Measurements from ENCODE around the gene USP36. TPM values are rescaled to one million over a fixed set of nuclear protein-coding genes. Genes with fewer than 3 reads are reported as not detected.
A peak's percentile ranks its signal among the peaks of the same experiment; 100 is the strongest.

Gene USP36
- total RNA-seq, 1 donor from 2014 or later: 21.6 TPM

DNA sequence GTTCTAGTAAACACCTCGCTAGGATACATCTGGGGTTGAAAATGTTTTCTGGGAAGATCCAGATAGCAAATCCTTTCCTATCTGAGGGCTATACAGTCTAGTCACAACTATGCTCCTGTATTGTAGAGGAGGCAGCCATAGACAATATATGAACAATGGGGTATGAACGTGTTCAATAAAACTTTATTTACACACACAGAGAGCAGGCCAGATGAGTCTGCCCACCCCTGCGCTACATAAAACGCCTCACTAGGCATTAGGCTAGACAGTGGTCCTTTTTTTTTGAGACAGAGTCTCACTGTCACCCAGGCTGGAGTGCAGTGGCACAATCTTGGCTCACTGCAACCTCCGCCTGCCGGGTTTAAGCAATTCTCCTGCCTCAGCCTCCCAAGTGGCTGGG is 11.1 kb downstream of the USP36 start:
- H3K27me3 ChIP-seq (ENCODE audit: control insufficient read depth, insufficient read depth, low read length): no peaks in the 10 kb centered on the region
- FAIRE-seq (no peak), DNase-seq (ENCODE audit: low read depth) (no peak)
- H3K4me3 ChIP-seq (ENCODE audit: low read depth, low read length): no peak overlapping the region
- TF ChIP-seq, protein P1, sequence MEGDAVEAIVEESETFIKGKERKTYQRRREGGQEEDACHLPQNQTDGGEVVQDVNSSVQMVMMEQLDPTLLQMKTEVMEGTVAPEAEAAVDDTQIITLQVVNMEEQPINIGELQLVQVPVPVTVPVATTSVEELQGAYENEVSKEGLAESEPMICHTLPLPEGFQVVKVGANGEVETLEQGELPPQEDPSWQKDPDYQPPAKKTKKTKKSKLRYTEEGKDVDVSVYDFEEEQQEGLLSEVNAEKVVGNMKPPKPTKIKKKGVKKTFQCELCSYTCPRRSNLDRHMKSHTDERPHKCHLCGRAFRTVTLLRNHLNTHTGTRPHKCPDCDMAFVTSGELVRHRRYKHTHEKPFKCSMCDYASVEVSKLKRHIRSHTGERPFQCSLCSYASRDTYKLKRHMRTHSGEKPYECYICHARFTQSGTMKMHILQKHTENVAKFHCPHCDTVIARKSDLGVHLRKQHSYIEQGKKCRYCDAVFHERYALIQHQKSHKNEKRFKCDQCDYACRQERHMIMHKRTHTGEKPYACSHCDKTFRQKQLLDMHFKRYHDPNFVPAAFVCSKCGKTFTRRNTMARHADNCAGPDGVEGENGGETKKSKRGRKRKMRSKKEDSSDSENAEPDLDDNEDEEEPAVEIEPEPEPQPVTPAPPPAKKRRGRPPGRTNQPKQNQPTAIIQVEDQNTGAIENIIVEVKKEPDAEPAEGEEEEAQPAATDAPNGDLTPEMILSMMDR (IDR thresholded peaks at IDR 0.05; ENCODE audit: insufficient read depth, low read length, severe bottlenecking): no peak
- H3K36me3 ChIP-seq (ENCODE audit: control insufficient read depth, insufficient read depth, low read length): peaks cover 39% of the 10 kb centered on the region

DNA sequence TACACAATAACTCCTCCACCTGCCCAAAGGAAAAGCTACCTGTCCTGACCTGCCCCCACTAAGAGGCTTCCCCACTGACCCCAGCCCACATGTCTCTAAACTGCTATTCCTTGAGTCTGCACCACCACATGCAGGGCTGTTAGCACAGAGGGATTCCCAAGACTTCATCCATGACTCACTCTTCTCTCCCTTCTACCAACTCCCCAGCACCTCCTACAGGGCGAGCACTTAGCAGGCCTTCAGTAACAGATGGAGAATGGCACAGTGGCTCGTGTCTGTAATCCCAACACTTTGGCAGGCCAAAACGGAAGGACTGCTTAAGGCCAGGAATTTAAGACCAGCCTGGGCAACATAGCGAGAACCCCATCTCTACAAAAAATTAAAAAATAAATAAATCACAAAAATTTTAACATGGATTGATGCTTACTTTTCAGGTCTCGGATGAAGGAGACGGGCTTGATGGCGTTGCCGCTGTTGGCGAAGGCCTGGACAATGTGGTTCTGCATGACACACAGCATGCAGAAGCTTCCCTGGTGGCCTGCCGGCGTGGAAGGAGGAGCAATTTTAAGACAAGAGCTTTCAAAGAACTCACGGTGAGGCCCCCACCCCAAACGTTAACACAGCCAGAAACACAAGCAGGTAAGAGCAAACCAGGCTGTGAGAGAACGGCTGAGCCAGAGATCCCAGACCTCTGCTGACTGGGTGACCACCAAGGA is 12.0 kb downstream of the USP36 start:
- TF ChIP-seq, protein P1 (IDR thresholded peaks at IDR 0.05; ENCODE audit: insufficient read depth, low read length, severe bottlenecking): peak; percentile 54
- DNase-seq (ENCODE audit: low read depth): peak; percentile 64
- FAIRE-seq: no peak
- H3K36me3 ChIP-seq (ENCODE audit: control insufficient read depth, insufficient read depth, low read length): peaks cover 46% of the 10 kb centered on the region
- no peak overlapping the region for H3K4me3 ChIP-seq (ENCODE audit: low read depth, low read length)
- H3K27me3 ChIP-seq (ENCODE audit: control insufficient read depth, insufficient read depth, low read length): no peaks in the 10 kb centered on the region

DNA sequence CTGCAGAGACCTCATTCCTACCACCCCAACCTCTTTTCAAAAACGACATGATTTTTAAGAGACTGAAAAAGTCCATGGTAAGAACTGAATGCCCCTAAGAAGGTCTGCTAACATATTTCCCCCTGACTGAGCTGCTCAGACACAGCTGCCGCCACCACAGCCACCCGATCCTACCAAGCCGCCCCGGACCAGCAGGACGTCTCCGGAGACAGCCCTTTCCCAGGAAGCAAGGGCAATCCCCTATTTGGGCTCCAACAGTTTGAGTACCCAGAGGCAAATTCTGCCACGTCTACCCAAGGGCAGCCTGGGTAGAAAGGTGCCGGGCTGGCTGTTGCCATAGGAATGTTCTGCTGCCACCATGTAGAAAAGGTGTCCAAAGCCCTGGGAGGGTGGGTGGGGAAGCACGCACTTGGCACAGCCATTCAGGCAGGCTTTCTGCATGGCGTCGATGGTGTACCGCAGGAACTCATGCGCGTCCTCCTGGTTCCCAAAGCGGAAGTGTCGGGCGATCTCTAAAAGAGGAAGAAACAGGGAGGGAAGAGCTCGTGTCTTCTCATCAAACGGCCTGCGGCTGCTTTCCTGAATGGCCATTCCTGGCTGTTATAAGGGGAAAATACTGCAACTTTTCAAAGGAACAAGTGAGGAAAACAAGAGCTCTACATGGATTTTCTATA is 13.6 kb downstream of the USP36 start:
- no peak overlapping the region for H3K4me3 ChIP-seq (ENCODE audit: low read depth, low read length)
- DNase-seq (ENCODE audit: low read depth) (no peak), FAIRE-seq (no peak)
- TF ChIP-seq, protein P1 (IDR thresholded peaks at IDR 0.05; ENCODE audit: insufficient read depth, low read length, severe bottlenecking): no peak
- peaks cover 52% of the 10 kb centered on the region for H3K36me3 ChIP-seq (ENCODE audit: control insufficient read depth, insufficient read depth, low read length)
- no peaks in the 10 kb centered on the region for H3K27me3 ChIP-seq (ENCODE audit: control insufficient read depth, insufficient read depth, low read length)

DNA sequence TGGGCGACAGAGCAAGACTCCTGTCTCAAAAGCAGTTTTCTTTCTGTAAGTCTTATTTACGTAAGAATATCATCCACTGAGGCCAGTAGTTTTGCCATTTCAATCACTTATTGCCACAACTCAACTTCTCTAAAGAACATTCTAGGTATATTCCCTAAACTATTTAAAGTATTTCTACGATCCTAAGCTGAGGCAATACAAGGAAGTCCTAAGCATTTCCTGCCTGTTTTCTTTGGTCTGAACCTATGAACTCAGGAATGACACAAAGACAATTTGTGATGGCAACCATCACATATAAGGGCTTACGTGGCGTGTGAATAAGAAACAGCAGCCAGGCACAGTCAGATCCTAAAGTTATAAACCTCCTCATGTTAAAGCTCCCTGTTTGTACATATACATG is 14.2 kb downstream of the USP36 start:
- no peak for FAIRE-seq
- Histone ChIP-seq H3K27me3 (ENCODE audit: control insufficient read depth, insufficient read depth, low read length) (no peaks in the 10 kb centered on the region), H3K36me3 (ENCODE audit: control insufficient read depth, insufficient read depth, low read length) (peaks cover 52% of the 10 kb centered on the region), H3K4me3 (ENCODE audit: low read depth, low read length) (no peak overlapping the region)
- TF ChIP-seq, protein P1 (IDR thresholded peaks at IDR 0.05; ENCODE audit: insufficient read depth, low read length, severe bottlenecking): no peak
- DNase-seq (ENCODE audit: low read depth): no peak

DNA sequence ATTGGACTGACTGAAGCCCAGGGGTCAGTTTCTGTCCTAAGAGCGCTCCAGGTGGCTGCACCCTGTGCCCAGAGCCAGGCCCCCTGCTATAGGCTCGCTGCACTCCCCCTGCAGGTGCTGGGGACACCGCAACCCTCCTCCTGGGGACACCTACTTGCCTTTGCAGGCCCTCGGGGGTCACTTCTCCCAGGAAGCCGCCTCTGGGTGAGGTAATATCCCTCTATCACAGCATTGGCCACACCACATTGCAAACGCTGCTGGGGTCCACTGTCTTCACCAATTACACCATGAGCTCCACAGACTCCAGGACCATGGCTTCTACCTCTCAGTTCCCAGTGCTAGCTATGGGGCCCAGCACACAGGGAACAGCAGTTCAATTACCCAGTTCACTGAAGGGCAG is 14.9 kb downstream of the USP36 start:
- H3K36me3 ChIP-seq (ENCODE audit: control insufficient read depth, insufficient read depth, low read length): peaks cover 55% of the 10 kb centered on the region
- DNase-seq (ENCODE audit: low read depth): no peak
- H3K27me3 ChIP-seq (ENCODE audit: control insufficient read depth, insufficient read depth, low read length): no peaks in the 10 kb centered on the region
- peak; percentile 58 for FAIRE-seq
- TF ChIP-seq, protein P1 (IDR thresholded peaks at IDR 0.05; ENCODE audit: insufficient read depth, low read length, severe bottlenecking): no peak
- no peak overlapping the region for H3K4me3 ChIP-seq (ENCODE audit: low read depth, low read length)
